HepG2 (cell line): Measurements from ENCODE around the gene VIPR1. TPM values are rescaled to one million over a fixed set of nuclear protein-coding genes. Genes with fewer than 3 reads are reported as not detected.

Experiments
- ATAC-seq: fragments of 200-7000 bp; cut with Tn5 transposase; 3 replicates; pipeline ENCODE4 v1.9.1; 2020; ENCODE audit warnings: mild to moderate bottlenecking, moderate library complexity
- BruUV-seq: library from RNA; stranded (reverse); fragments of 400-500 nt; replicated peaks from 2 replicates; lab custom pipeline; 2021; lab: Mats Ljungman, UMichigan
- CTCF ChIA-PET: fragments of 300-600 bp; formaldehyde crosslinking; extraction: SDS; loops from one replicate; lab custom pipeline; 2021; ENCODE audit warnings: low total read pairs, inconsistent platforms, low intra/inter-chr PET ratio; lab: Yijun Ruan, JAX
- POLR2A ChIA-PET: fragments of 350-600 bp; sonication (Branson Sonifier 250); formaldehyde crosslinking; loops from one replicate; lab custom pipeline; 2020; ENCODE audit warnings: antibody characterized with exemption, inconsistent platforms; lab: Yijun Ruan, JAX
- DNase-seq: peaks from one replicate; pipeline ENCODE4 v3.0.0-alpha.2; 2015; ENCODE audit warnings: low spot score
- FAIRE-seq: peaks from 3 replicates; lab custom pipeline; 2011; peaks lifted over from hg19 to GRCh38; lab: Jason Lieb, UNC
- H2AFZ ChIP-seq: one replicate; pipeline ENCODE4 v1.6.1; 2011; ENCODE audit warnings: low read length, inconsistent platforms
- H3K27ac ChIP-seq: fragments of 300-600 bp; 3 replicates; pipeline ENCODE4 v1.8.0; 2011; ENCODE audit warnings: mixed run types, mild to moderate bottlenecking, mixed read lengths, low read length, inconsistent platforms; ENCODE audit not compliant: insufficient read depth; ENCODE audit errors: extremely low read length
- H3K27me3 ChIP-seq, 2 experiments: fragments of 200-600 bp in 1 of 2; 2 replicates in 1 of 2; 3 replicates in 1 of 2; pipeline versions ENCODE4 v1.6.0 to v1.8.0; 2011; ENCODE audit warnings: low read length in 2 of 2, mild to moderate bottlenecking in 2 of 2, moderate library complexity in 2 of 2, inconsistent platforms in 1 of 2; ENCODE audit not compliant: insufficient read depth in 2 of 2, control insufficient read depth in 1 of 2
- H3K36me3 ChIP-seq, 2 experiments: fragments of 200-600 bp in 1 of 2; replicated peaks in 1 of 2; 2 replicates in 1 of 2; 3 replicates in 1 of 2; pipeline versions ENCODE4 v1.5.1 to v1.8.0; 2011; ENCODE audit warnings: low read length in 2 of 2, inconsistent platforms in 1 of 2; ENCODE audit not compliant: insufficient read depth in 2 of 2, control insufficient read depth in 1 of 2
- H3K4me1 ChIP-seq: 2 replicates; pipeline ENCODE4 v1.5.1; 2012; ENCODE audit warnings: low read length, inconsistent platforms; ENCODE audit not compliant: insufficient read depth
- H3K4me2 ChIP-seq: 2 replicates; pipeline ENCODE4 v1.6.0; 2011; ENCODE audit warnings: low read depth, low read length, inconsistent platforms
- H3K4me3 ChIP-seq, 3 experiments: fragments of 200-600 bp in 1 of 3; sonication (generic), shearing (Covaris generic) in 1 of 3; replicated peaks in 1 of 3; 2 replicates each; pipeline ENCODE4 v1.5.1; 2011 to 2016; ENCODE audit warnings: low read length in 3 of 3, inconsistent platforms in 2 of 3, low read depth in 2 of 3, mild to moderate bottlenecking in 2 of 3, control low read depth in 1 of 3, mixed read lengths in 1 of 3; ENCODE audit not compliant: insufficient read depth in 1 of 3
- H3K79me2 ChIP-seq: one replicate; pipeline ENCODE4 v1.6.1; 2011; ENCODE audit warnings: low read length, inconsistent platforms; ENCODE audit not compliant: insufficient read depth
- H3K9ac ChIP-seq: 2 replicates; pipeline ENCODE4 v1.6.0; 2011; ENCODE audit warnings: mild to moderate bottlenecking, low read depth, low read length, inconsistent platforms; ENCODE audit not compliant: insufficient read depth
- H3K9me3 ChIP-seq: 2 replicates; pipeline ENCODE4 v1.5.1; 2012; ENCODE audit warnings: mild to moderate bottlenecking, low read length
- H4K20me1 ChIP-seq: 2 replicates; pipeline ENCODE4 v1.6.0; 2011; ENCODE audit warnings: inconsistent platforms, mild to moderate bottlenecking, low read length, moderate library complexity; ENCODE audit not compliant: insufficient read depth
- AKAP8 ChIP-seq: sonication (generic); formaldehyde crosslinking; IDR thresholded peaks from 2 replicates; pipeline ENCODE4 v1.5.1; 2020; ENCODE audit warnings: mild to moderate bottlenecking, missing genetic modification reagents
- GTF3A ChIP-seq: sonication (generic); formaldehyde crosslinking; conservative IDR thresholded peaks from 2 replicates; pipeline ENCODE4 v1.4.0; 2020; ENCODE audit warnings: mild to moderate bottlenecking, missing genetic modification reagents
- HCFC1 ChIP-seq: fragments of 150-350 bp; IDR thresholded peaks from 2 replicates; pipeline ENCODE4 v1.6.1; 2014; ENCODE audit warnings: low read depth, low read length
- HDAC6 ChIP-seq: fragments of 200-600 bp; sonication (generic); IDR thresholded peaks from 2 replicates; pipeline ENCODE4 v1.7.0; 2017; ENCODE audit warnings: mild to moderate bottlenecking, antibody characterized with exemption, low read length, low read depth
- HIC2 ChIP-seq: sonication (generic); formaldehyde crosslinking; IDR thresholded peaks from 2 replicates; pipeline ENCODE4 v1.9.0; 2022; ENCODE audit warnings: low read depth, missing genetic modification reagents
- HMGA1 ChIP-seq: sonication (generic); formaldehyde crosslinking; conservative IDR thresholded peaks from 2 replicates; pipeline ENCODE4 v1.4.0; 2020; ENCODE audit warnings: missing genetic modification reagents
- HOXD1 ChIP-seq: sonication (generic); formaldehyde crosslinking; IDR thresholded peaks from 2 replicates; pipeline ENCODE4 v1.5.0; 2020; ENCODE audit warnings: missing genetic modification reagents
- KDM4B ChIP-seq: sonication (generic); formaldehyde crosslinking; IDR thresholded peaks from 2 replicates; pipeline ENCODE4 v1.4.0; 2020; ENCODE audit warnings: missing genetic modification reagents
- PCBP1 ChIP-seq: fragments of 200-400 bp; formaldehyde crosslinking; IDR thresholded peaks from 2 replicates; pipeline ENCODE4 v1.6.1; 2017; ENCODE audit warnings: mild to moderate bottlenecking, low read depth, low read length, borderline replicate concordance
- SP2 ChIP-seq: sonication (generic); formaldehyde crosslinking; IDR thresholded peaks from 2 replicates; pipeline ENCODE4 v1.5.1; 2020; ENCODE audit warnings: mild to moderate bottlenecking, missing genetic modification reagents
- TOE1 ChIP-seq: sonication (generic); formaldehyde crosslinking; IDR thresholded peaks from 2 replicates; pipeline ENCODE4 v1.4.0; 2020; ENCODE audit warnings: mild to moderate bottlenecking, missing genetic modification reagents
- ZNF235 ChIP-seq: sonication (generic); formaldehyde crosslinking; IDR thresholded peaks from 2 replicates; pipeline ENCODE4 v1.8.1; 2023; ENCODE audit warnings: mild to moderate bottlenecking, missing genetic modification reagents, borderline replicate concordance
- ZNF292 ChIP-seq: sonication (generic); formaldehyde crosslinking; IDR thresholded peaks from 2 replicates; pipeline ENCODE4 v1.8.1; 2022; ENCODE audit warnings: mild to moderate bottlenecking, low read depth, missing genetic modification reagents, borderline replicate concordance
- ZNF296 ChIP-seq: sonication (generic); formaldehyde crosslinking; conservative IDR thresholded peaks from 2 replicates; pipeline ENCODE4 v1.5.0; 2020; ENCODE audit warnings: mild to moderate bottlenecking, missing genetic modification reagents
- ZNF878 ChIP-seq: sonication (generic); formaldehyde crosslinking; IDR thresholded peaks from 2 replicates; pipeline ENCODE4 v1.8.1; 2023; ENCODE audit warnings: mild to moderate bottlenecking, missing genetic modification reagents, moderate library complexity
- in situ Hi-C: cut with HindIII; loops from 2 replicates; pipeline ENCODE4 v1.10.0; 2017; ENCODE audit warnings: low pct_unique_long_range_greater_than_20kb; ENCODE audit not compliant: extremely low pct_ligation_motif_present
- intact Hi-C: fragments of 100-400 bp; cut with micrococcal nuclease; formaldehyde crosslinking; loops from one replicate; pipeline ENCODE4 v1.10.0; 2022; ENCODE audit not compliant: unreplicated experiment
- polyA plus RNA-seq, 8 experiments: library from polyadenylated mRNA; depleted of rRNA in 3 of 8; stranded (reverse) in 7 of 8; unstranded in 1 of 8; fragments of >200 nt; fragmentation: Illumina TruSeq in 4 of 8; extraction: Trizol in 4 of 8; gene quantifications; 2 replicates each; pipeline versions ENCODE4 v1.2.1 to v1.2.3, GENCODE V29; 2011 to 2016; ENCODE audit warnings: low read depth in 4 of 8, missing spikeins in 1 of 8, mixed read lengths in 1 of 8; ENCODE audit not compliant: insufficient read depth in 1 of 8
- total RNA-seq, 5 experiments: library from RNA; depleted of rRNA; stranded (reverse); fragments of >200 nt; fragmentation: Illumina TruSeq; extraction: Trizol; gene quantifications; 2 replicates each; pipeline ENCODE4 v1.2.3, GENCODE V29; 2016; ENCODE audit warnings: low read depth in 1 of 5

Gene VIPR1
- total and polyA plus RNA-seq, 2 of the 13 experiments (the other 11 are each of a cell fraction or from before 2014, with no cell fraction given) = 0.04 to 0.11 TPM

GRCh38 chr3:42456211-42456610 lies 46.2 kb upstream of the VIPR1 start:
- CTCF ChIA-PET = no interaction called here
- no peak overlapping the region for H3K9ac ChIP-seq
- H3K36me3 ChIP-seq = no peaks in the 10 kb centered on the region
- no peak overlapping the region for H3K4me2 ChIP-seq
- DNase-seq (no peak), FAIRE-seq (no peak), ATAC-seq (no peak)
- H4K20me1 ChIP-seq = no peaks in the 10 kb centered on the region
- H3K4me1 ChIP-seq = no peaks in the 10 kb centered on the region
- H3K27ac ChIP-seq = no peak overlapping the region
- in situ Hi-C loops (no loop called here), intact Hi-C loops (no loop called here)
- BruUV-seq = no TSS peak
- peaks cover 5% of the 10 kb centered on the region; the same call in 1 of the 2 replicates for H3K9me3 ChIP-seq
- H2AFZ ChIP-seq = no peak overlapping the region
- POLR2A ChIA-PET = no interaction called here
- H3K79me2 ChIP-seq = no peaks in the 10 kb centered on the region
- H3K4me3 ChIP-seq = no peak overlapping the region
- H3K27me3 ChIP-seq = no peaks in the 10 kb centered on the region
- TF ChIP-seq ZNF296 (CRISPR knock-in tag) = no peak
- no peak for TF ChIP-seq KDM4B (CRISPR knock-in tag)
- TF ChIP-seq HMGA1 = no peak
- TF ChIP-seq SP2 (CRISPR knock-in tag) = no peak
- no peak for TF ChIP-seq HDAC6
- no peak for TF ChIP-seq GTF3A (CRISPR knock-in tag)
- no peak for TF ChIP-seq HOXD1 (CRISPR knock-in tag)
- TF ChIP-seq TOE1 (CRISPR knock-in tag) = no peak
- no peak for TF ChIP-seq ZNF235 (CRISPR knock-in tag)
- TF ChIP-seq ZNF878 (CRISPR knock-in tag) = no peak
- no peak for TF ChIP-seq HIC2 (CRISPR knock-in tag)
- TF ChIP-seq ZNF292 (CRISPR knock-in tag) = no peak
- TF ChIP-seq AKAP8 (CRISPR knock-in tag) = no peak
- TF ChIP-seq PCBP1 = no peak
- no peak for TF ChIP-seq HCFC1
